Lower leg skin (tissue), 3 donors: ENCODE measurements around the gene FBXW5.

Experiments used
- CTCF ChIP-seq, 3 donors: fragments of 450-650 bp; IDR thresholded peaks; one replicate each; pipeline ENCODE4 v1.5.1; 2016; ENCODE audit warnings: antibody characterized with exemption in 3 of 3, mild to moderate bottlenecking in 3 of 3, moderate library complexity in 2 of 3
- POLR2A ChIP-seq, 2 donors: fragments of 450-650 bp; IDR thresholded peaks; one replicate each; pipeline ENCODE4 v1.6.1; 2016 to 2017; ENCODE audit warnings: antibody characterized with exemption in 2 of 2, mild to moderate bottlenecking in 1 of 2, moderate library complexity in 1 of 2

GRCh38 chr9:136939431-136939995 lies 5.0 kb downstream of the FBXW5 start:
- no peak for TF ChIP-seq CTCF (IDR thresholded peaks at IDR 0.05)
- TF ChIP-seq POLR2A (IDR thresholded peaks at IDR 0.05), result no peak
